Fibroblast of lung (primary cell): Measurements from ENCODE around the gene CFD.

ENCODE experiments used
- EZH2 ChIP-seq: IDR thresholded peaks from 2 replicates; pipeline ENCODE4 v1.5.1; 2012; ENCODE audit warnings: low read length, control low read depth, mild to moderate bottlenecking; ENCODE audit errors: missing control alignments
- TF ChIP-seq, protein P1 (sequence below), 2 donors: IDR thresholded peaks in 1 of 2; conservative IDR thresholded peaks in 1 of 2; 1 replicate in 1 of 2; 2 replicates in 1 of 2; pipeline ENCODE4 v1.5.1; 2011 to 2012; ENCODE audit warnings: low read length in 2 of 2, control low read depth in 1 of 2, inconsistent platforms in 1 of 2, low read depth in 1 of 2, mild to moderate bottlenecking in 1 of 2

GRCh38 chr19:902446-903226, 43.2 kb downstream of the CFD start:
- TF ChIP-seq, protein P1, sequence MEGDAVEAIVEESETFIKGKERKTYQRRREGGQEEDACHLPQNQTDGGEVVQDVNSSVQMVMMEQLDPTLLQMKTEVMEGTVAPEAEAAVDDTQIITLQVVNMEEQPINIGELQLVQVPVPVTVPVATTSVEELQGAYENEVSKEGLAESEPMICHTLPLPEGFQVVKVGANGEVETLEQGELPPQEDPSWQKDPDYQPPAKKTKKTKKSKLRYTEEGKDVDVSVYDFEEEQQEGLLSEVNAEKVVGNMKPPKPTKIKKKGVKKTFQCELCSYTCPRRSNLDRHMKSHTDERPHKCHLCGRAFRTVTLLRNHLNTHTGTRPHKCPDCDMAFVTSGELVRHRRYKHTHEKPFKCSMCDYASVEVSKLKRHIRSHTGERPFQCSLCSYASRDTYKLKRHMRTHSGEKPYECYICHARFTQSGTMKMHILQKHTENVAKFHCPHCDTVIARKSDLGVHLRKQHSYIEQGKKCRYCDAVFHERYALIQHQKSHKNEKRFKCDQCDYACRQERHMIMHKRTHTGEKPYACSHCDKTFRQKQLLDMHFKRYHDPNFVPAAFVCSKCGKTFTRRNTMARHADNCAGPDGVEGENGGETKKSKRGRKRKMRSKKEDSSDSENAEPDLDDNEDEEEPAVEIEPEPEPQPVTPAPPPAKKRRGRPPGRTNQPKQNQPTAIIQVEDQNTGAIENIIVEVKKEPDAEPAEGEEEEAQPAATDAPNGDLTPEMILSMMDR (conservative IDR thresholded peaks at IDR 0.05 in 1 of 2, IDR thresholded peaks at IDR 0.05 in 1 of 2; ENCODE audit: low read depth in 1 of 2, low read length in 2 of 2): no peak
- TF ChIP-seq EZH2: no peak
